Esophagus mucosa (tissue), 1 donor: ENCODE measurements around the gene DMXL2. TPM values are rescaled to one million over a fixed set of nuclear protein-coding genes. Genes with fewer than 3 reads are reported as not detected.
"Not testable (repeated sequence)": the region's sequence is repeated elsewhere in the genome, so short reads cannot be mapped to it uniquely, and the experiment has no call there.

ENCODE experiments used
- ATAC-seq: fragments of 200-7000 bp; cut with Tn5 transposase; one replicate; pipeline ENCODE4 v1.9.1; 2020
- total RNA-seq: library from RNA; stranded (reverse); gene quantifications from one replicate; pipeline ENCODE4 v1.2.4, GENCODE V29; 2023
- donor health status: DM: yes; HTN: yes; CAD: no.

DMXL2 gene
- total RNA-seq, 1 donor from 2014 or later = 4.4 TPM

- no peak for ATAC-seq
These were observed 1.3 kb downstream of the DMXL2 start for GRCh38 chr15:51621155-51621765.

DNA sequence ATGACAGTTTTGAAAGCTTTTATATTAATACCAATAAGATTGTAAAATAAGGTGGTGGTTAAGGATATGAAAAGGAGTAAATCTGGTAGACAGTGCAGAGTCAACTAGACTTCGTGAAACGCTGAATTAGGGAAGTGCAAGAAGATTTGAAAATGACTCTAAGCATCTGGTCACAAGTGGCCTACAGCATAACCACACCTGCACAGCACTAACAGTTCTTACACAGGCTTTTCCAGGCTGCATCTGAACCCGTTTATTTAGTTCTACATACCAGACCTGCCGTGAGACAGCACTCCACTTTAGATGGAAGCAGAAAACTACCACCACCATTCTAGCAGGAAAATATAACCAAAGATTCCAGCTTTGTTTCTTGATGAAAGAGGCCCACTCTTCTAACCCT lies 1.9 kb downstream of the DMXL2 start:
- no peak for ATAC-seq

- no peak for ATAC-seq
These were observed 2.4 kb downstream of the DMXL2 start for GRCh38 chr15:51620122-51620521.

DNA sequence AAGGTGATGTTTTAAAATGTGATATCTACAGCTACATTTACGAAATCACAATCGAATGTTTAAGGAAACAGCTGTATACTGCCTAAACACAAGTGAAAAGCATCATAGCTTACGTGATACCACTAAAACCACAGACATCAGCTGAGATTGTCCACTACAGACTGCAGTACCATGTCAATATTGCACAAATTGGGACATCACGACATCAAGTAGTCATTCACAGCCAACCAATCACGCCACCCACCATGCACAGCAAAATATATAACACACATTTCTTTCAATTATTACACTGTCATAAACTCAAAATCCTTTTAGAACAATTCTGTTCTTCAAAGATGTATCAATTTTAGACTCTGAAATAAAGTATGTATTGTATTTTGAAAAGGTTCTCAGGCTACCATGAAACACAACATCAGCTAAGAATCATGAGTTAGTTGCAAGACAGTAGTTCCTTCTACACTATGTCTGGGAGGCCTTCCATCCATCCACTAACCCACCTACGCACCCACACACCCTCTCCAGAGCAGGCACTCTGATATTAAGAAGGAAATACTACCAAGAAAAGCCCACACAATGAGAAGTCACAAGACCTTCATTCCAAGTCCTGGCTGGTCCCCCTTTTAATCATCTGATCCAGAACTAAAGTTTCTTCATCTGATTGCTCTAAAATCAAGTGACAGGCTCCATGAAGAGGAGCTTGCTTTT lies 3.1 kb downstream of the DMXL2 start:
- ATAC-seq = no peak

DNA sequence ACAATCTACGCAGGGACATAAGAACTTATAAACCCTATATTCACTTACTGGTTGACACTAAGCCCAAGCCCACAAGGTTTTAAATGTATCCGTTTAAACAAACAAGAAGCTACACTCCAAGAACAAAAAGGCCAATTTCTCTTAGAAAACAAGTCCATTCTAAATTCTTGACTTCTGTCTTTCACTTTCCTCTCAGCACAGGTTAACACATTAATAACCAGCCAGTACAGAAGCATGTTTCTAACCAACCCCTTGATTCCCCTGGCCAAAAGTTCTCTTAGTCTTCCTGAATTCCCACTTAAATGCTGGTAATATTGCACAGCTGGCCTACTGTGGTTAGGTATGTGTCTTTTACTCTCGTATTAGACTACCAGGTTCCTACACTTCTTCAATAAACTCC lies 4.7 kb downstream of the DMXL2 start:
- no peak for ATAC-seq

- ATAC-seq = no peak
These were observed 8.6 kb downstream of the DMXL2 start for GRCh38 chr15:51613951-51614350.

GRCh38 chr15:51612669-51613068 lies 9.9 kb downstream of the DMXL2 start:
- ATAC-seq = not testable (repeated sequence)

DNA sequence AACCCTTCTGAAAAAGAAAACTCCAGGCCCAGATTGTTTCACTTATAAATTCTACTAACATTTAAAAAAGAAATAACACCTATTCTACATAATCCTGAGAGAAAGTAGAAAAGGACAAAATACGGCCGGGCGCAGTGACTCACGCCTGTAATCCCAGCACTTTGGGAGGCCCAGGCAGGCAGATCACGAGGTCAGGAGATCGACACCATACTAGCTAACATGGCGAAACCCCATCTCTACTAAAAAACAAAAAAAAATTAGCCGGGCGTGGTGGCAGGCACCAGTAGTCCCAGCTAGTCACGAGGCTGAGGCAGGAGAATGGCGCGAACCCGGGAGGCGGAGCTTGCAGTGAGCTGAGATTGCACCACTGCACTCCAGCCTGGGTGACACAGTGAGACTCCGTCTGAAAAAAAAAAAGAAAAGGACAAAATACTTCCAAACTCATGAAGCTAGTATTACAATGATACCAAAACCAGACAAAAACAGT lies 19.1 kb downstream of the DMXL2 start:
- ATAC-seq = not testable (repeated sequence)

DNA sequence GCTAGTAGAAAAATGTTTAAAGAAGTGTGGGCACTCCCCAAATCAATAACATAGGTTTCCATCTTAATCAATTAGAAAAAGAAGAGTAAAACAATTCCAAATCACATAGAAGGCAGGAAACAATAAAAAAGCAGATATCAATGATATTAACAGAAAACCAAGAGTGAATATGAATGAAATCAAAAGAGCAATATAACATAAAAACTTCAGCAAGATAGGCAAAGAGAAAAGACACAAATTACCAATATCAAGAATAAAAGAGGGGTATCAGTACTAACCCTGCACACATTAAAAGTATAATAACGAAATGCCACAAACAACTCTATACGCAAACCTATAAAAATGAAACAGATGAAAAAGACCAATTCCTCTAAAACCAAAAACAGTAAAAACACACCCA lies 19.6 kb downstream of the DMXL2 start:
- no peak for ATAC-seq

DNA sequence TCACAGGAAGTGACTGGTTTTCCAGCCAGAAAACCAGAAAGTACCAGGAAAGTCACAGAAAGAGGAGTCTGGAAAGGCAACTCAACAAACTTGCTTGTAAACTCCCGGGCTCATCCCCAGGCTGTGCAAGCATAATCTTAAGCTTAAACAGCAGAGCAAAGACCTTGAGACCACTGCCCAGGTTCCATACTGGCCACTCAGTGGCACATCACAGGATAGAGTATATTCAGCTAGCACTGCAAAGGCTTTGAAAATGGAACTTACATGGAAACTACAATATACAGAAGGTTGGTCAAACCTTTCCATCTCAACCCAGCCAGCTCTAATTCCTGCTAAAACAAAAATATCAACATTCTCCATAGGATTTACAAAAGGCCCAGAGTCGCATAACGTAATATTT lies 20.1 kb downstream of the DMXL2 start:
- no peak for ATAC-seq

DNA sequence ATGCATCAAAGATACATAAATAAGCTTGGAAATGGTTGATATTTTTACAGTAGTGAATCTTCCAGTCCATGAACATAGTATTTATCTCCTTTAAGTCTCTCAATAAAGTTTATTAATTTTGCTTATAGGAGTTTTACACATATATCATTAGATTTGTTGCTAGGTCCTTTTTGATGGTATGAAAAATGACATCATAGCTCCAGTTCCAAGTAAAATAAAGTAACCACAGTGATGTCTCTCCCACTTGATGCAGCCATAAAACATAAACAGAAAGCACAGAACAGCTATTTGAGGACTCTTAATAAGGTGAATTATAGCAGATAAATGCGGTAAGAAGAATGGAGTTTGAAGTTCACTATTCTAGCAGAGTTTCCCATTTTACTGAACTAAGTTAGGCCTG lies 20.8 kb downstream of the DMXL2 start:
- ATAC-seq = no peak

- ATAC-seq = peak; percentile 55
These were observed 22.5 kb downstream of the DMXL2 start for GRCh38 chr15:51600114-51600513.

DNA sequence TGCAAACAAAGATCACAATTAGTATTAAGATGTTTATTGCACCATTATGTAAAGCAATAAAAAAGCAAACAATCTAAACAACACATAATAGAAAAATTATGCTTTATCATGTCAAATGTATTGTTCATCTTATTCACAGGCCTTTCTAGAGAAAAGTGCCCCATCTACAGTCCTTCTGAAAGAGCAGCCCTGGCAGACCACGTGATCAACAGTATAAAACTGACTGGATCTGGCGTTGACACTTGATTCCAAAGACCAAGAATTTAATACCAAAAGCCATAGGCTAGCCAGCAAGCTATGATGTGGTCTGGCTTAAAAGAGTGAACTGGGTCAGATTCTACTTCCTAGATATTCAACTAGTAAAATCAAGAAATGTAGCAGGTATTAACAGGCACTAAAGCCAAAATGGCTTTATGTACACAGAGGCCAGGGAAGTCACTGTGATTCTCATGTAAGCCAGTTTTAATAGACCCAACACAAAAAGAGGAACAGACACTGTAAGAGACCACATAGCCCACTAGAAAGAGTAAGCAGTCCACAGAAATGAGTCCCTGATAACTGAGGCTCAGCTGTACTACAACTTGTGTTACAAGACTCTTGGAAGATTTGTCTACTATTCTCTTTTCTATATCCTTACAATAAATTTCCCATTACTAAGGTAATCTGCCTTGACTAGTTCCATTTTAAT lies 32.5 kb downstream of the DMXL2 start:
- no peak for ATAC-seq

- ATAC-seq = no peak
These were observed 33.6 kb downstream of the DMXL2 start for GRCh38 chr15:51588966-51589365.

DNA sequence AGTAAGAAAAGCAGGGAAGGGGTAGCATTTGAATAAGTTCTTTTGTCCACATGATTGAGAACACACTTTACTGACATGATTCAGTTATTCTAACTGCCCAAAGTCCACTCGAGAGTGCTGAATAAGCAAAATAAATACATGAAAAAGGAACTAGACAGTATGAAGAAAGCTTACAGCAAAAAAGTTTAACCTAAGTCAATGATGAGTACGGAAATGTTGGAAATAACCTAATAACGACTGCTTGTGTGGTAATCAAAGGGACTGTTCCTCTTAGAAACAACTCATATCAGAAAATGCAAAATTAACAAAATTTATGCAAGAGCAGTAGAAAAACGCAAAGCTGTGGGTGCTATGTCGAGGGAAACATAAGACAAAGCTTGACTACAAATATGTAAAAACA lies 36.6 kb downstream of the DMXL2 start:
- no peak for ATAC-seq

DNA sequence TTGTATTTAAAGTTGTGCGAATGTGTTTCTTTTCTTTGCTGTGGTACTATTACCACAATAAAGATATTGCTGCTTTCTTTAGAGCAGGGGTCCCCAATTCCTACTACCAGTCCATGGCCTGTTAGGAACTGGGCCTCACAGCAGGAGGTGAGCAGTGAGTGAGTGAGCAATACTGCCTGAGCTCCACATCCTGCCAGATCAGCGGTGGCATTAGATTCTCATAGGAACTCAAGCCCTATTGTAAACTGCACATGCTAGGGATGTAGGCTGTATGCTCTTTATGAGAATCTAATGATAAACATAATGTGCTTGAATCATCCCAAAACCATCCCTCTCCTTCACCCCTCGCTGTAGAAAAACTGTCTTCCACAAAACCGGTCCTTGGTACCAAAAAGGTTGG lies 41.6 kb downstream of the DMXL2 start:
- ATAC-seq = no peak

DNA sequence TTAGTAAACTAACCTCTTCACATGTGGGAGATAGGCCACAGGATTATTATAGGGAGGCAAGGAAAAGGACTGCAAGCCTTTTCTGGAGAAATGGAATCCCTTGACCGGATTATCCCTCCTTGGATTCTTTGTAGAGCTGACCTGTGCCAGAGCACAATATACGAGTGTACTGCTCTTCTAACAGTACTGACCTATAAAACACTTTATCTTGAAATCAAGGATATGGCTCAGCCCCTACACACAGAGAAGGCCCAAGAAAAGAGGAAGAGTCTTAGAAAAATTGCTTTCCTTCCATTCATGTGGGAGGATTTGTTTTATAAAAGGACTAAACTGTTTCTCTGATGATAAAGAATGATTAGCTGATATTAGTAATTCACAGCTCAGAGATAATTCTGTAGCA lies 42.2 kb downstream of the DMXL2 start:
- ATAC-seq = no peak

- no peak for ATAC-seq
These were observed 43.6 kb downstream of the DMXL2 start for GRCh38 chr15:51579012-51579411.

GRCh38 chr15:51577636-51578304 lies 44.8 kb downstream of the DMXL2 start:
- no peak for ATAC-seq

DNA sequence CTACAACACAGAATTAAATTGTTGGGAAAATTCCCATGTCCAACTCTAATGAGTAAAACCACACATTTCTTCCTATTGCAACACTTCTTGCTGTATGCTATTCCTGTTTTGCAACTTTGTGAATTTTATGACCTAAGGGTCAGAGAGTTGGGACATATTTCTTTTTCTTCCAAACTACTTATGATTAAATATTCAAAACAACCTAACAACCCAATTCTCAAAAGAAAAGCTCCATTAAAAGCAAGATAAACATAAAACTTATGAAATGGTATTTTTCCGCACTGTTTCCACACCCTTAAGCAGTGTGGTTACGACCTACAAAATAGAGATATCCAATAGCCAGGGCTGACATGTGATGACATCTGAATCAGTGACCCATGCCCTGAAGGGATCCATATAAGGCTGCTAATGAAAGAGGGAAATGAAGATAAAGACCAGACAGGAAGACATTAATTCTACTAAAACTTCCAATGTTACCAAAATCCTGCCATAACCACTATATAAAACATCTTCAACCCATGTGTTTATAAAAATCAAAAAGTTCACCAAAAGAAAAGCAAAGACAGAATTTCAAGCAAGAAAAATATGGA lies 45.6 kb downstream of the DMXL2 start:
- peak; percentile 63 for ATAC-seq

DNA sequence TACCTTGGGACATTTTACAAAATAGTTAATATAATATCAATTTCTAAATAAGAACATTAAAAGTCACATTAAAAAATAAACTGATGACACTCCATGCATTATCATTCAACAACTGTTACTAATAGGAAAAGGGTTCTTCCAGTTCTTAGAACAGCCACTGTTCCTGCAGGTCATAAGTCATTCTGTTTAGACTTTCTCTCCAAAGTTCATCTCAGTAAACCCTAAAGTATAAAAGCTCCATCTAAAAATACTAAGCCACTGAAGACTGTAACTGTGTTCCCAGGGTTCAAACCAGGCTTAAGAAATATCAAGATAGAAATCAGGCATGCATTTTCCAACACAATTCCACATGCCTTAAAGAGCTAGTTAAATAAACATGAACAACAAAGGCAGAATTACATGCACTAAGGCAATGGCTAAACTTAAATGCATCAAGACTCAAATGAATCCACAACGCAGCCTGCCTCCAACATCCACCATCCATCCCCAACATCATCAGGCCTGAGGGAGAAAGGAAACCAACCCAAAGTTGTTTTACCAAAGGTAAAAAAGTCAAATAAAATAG lies 46.2 kb downstream of the DMXL2 start:
- ATAC-seq = no peak

DNA sequence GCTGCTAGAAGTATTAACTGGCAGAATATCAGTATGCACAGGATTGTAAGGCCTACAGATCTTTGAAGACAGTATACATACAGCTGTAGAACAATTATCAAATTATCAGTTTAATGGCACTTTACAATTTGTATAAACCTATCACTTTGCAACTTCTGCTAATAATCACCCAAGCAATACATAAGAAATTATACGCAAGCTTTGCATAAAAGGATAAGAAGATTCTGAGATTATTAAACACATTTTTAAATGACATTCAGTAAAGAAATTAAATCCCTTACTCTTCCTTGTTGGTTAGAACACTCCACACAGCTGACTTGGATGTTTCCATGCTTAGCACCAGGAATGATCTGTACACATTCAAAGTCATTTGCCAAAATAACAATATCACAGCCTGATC lies 46.8 kb downstream of the DMXL2 start:
- ATAC-seq = no peak

- ATAC-seq = not testable (repeated sequence)
These were observed 49.2 kb downstream of the DMXL2 start for GRCh38 chr15:51573352-51573751.
